ENCODE measurements around the gene SPSB2.
"Not testable (repeated sequence)": the region's sequence is repeated elsewhere in the genome, so short reads cannot be mapped to it uniquely, and the experiment has no call there.

SPSB2 gene

DNA sequence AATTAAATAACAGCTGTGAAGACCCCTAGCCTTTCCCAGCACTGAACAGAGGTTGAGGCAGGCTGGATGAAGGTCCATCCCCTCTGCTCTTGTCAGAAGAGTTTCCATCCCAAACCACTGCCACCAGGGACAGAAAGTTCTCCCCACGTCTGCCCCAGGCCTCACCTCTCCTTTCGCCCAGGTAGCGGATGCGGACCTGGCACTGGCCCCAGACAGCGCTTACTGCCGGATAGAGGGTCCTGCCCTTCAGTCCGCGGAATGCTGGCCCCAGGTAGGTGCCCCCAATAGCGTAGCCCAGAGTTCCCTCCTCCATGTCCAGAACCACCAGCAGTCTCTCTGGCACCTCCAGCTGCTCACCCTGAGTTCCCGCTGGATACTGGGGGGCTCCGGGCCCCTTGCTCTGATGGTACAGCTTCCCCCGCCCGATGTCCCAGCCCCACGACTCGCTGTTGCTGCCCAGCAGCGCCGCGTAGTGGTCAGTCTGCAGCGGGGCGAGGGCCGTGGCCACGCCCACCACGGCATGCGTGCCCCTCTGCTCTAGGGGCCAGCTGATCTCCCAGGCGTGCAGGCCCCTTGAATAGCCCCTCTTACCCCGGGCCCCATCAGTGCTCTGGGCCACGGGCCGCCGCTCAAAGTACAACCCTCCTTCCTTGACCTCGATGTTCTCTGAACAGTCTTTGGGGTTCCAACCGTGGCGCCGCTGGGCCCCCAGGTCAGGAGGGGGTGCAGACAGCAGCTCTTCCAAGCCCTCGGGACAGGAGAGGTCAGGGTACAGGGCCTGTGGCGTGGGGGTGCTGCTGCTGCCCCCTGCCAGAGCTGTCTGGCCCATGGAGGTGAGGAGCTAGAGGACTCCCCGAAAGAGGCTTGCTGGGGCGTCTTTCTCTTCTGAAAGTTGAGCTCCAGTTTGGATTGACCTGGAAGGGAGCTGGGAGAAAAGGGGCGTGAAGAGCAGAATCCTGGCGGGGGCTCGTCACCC lies 742 bp downstream of the SPSB2 start:
- ATAC-seq (ENCODE audit: insufficient read depth, low read depth): peak; percentile 49
- H3K27ac ChIP-seq (ENCODE audit: low read length): peak overlapping the region; percentile 80
- H3K79me2 ChIP-seq (ENCODE audit: insufficient read depth, low read length): peaks cover 51% of the 10 kb centered on the region
- TF ChIP-seq EZH2 (IDR thresholded peaks at IDR 0.05; ENCODE audit: borderline replicate concordance, low read depth, low read length, severe bottlenecking): no peak
- TF ChIP-seq, protein P1, sequence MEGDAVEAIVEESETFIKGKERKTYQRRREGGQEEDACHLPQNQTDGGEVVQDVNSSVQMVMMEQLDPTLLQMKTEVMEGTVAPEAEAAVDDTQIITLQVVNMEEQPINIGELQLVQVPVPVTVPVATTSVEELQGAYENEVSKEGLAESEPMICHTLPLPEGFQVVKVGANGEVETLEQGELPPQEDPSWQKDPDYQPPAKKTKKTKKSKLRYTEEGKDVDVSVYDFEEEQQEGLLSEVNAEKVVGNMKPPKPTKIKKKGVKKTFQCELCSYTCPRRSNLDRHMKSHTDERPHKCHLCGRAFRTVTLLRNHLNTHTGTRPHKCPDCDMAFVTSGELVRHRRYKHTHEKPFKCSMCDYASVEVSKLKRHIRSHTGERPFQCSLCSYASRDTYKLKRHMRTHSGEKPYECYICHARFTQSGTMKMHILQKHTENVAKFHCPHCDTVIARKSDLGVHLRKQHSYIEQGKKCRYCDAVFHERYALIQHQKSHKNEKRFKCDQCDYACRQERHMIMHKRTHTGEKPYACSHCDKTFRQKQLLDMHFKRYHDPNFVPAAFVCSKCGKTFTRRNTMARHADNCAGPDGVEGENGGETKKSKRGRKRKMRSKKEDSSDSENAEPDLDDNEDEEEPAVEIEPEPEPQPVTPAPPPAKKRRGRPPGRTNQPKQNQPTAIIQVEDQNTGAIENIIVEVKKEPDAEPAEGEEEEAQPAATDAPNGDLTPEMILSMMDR (IDR thresholded peaks at IDR 0.05; ENCODE audit: borderline replicate concordance, extremely low read depth, low read length, poor library complexity, severe bottlenecking): peak; percentile 98
- peaks cover 61% of the 10 kb centered on the region for H3K4me1 ChIP-seq (ENCODE audit: insufficient read depth, low read length)
- peaks cover 45% of the 10 kb centered on the region for H4K20me1 ChIP-seq (ENCODE audit: insufficient read depth, low read length)
- H3K9me3 ChIP-seq (ENCODE audit: insufficient read depth, low read length, severe bottlenecking): no peaks in the 10 kb centered on the region
- no peaks in the 10 kb centered on the region for H3K27me3 ChIP-seq (ENCODE audit: insufficient read depth, low read length, poor library complexity)
- H3K9ac ChIP-seq (ENCODE audit: low read depth, low read length): peak overlapping the region; percentile 89
- DNase-seq: peak; percentile 88
- peak overlapping the region; percentile 87 to 95 for H3K4me3 ChIP-seq (ENCODE audit: low read depth in 1 of 2, low read length in 2 of 2)
- peak overlapping the region; percentile 68 for H2AFZ ChIP-seq (ENCODE audit: low read depth, low read length)
- peak overlapping the region; percentile 99 for H3K4me2 ChIP-seq (ENCODE audit: insufficient read depth, low read length)
- peaks cover 60% of the 10 kb centered on the region for H3K36me3 ChIP-seq (ENCODE audit: insufficient read depth, low read length)

DNA sequence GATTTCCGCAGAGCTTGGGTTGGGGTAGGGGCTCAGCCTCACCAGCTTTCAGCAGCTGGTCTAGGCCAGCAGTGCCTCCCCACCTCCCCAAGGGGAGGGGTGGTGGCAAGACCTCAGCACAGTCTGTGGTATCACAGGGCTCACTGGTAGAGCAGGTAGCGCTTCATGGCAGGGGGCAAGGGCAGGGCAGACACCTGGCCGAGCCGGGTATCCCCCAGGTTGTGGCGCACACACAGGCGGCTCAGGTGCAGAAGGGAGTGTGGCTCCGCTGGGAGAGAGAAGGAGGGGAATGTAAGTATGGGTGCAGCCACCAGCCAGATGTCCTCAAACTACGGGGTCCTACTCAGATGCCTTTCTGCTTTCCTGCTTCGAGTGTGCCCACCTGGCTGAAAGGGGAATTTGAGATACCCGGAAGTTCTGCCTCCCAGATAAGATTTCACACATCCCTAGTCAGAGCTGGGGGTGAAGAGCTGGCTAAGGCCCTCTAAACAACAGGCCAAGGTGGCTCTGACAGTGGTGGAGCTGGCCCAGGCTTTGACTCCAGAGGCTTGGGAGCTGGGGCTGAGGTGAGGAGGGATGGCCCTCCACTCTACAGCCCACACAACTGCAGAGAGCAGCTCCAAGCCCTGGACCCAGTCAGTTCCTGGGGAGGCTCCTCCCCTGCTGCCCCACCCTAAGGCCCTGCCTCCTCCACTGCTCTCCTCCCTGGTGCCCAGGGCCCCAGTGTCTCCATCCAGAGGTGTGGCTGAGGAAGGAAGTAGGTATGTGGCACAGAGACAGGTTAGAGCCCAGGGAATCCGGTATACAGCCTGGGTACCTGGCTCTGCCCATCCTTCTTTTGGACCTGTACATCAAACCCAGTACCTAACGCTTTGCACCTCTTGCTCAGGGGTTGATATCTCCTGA lies 1.8 kb downstream of the SPSB2 start:
- peak overlapping the region in 1 of 2 experiments; percentile 95; a peak in 2 of 4 replicates for H3K4me3 ChIP-seq (ENCODE audit: low read depth in 1 of 2, low read length in 2 of 2)

DNA sequence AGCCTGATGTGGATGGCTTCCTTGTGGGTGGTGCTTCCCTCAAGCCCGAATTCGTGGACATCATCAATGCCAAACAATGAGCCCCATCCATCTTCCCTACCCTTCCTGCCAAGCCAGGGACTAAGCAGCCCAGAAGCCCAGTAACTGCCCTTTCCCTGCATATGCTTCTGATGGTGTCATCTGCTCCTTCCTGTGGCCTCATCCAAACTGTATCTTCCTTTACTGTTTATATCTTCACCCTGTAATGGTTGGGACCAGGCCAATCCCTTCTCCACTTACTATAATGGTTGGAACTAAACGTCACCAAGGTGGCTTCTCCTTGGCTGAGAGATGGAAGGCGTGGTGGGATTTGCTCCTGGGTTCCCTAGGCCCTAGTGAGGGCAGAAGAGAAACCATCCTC lies 2.8 kb downstream of the SPSB2 start:
- Histone ChIP-seq H3K36me3 (ENCODE audit: insufficient read depth, low read length) (peaks cover 61% of the 10 kb centered on the region), H3K9ac (ENCODE audit: low read depth, low read length) (peak overlapping the region; percentile 80; the same call in 1 of the 2 replicates), H3K4me1 (ENCODE audit: insufficient read depth, low read length) (peaks cover 71% of the 10 kb centered on the region), H3K4me2 (ENCODE audit: insufficient read depth, low read length) (peak overlapping the region; percentile 99), H4K20me1 (ENCODE audit: insufficient read depth, low read length) (peaks cover 49% of the 10 kb centered on the region), H3K79me2 (ENCODE audit: insufficient read depth, low read length) (peaks cover 52% of the 10 kb centered on the region)
- H2AFZ ChIP-seq (ENCODE audit: low read depth, low read length); ATAC-seq (ENCODE audit: insufficient read depth, low read depth); H3K27me3 ChIP-seq (ENCODE audit: insufficient read depth, low read length, poor library complexity); H3K4me3 ChIP-seq (ENCODE audit: low read depth in 1 of 2, low read length in 2 of 2); DNase-seq; H3K9me3 ChIP-seq (ENCODE audit: insufficient read depth, low read length, severe bottlenecking); H3K27ac ChIP-seq (ENCODE audit: low read length): not testable (repeated sequence)

More for the DNA sequence above, 1.8 kb downstream of the SPSB2 start:
- Histone ChIP-seq H3K36me3 (ENCODE audit: insufficient read depth, low read length) (peaks cover 57% of the 10 kb centered on the region), H3K27ac (ENCODE audit: low read length) (peak overlapping the region; percentile 80), H3K4me2 (ENCODE audit: insufficient read depth, low read length) (peak overlapping the region; percentile 99), H3K9ac (ENCODE audit: low read depth, low read length) (peak overlapping the region; percentile 89), H3K4me1 (ENCODE audit: insufficient read depth, low read length) (peaks cover 70% of the 10 kb centered on the region), H4K20me1 (ENCODE audit: insufficient read depth, low read length) (peaks cover 49% of the 10 kb centered on the region), H2AFZ (ENCODE audit: low read depth, low read length) (no peak overlapping the region), H3K9me3 (ENCODE audit: insufficient read depth, low read length, severe bottlenecking) (no peaks in the 10 kb centered on the region), H3K79me2 (ENCODE audit: insufficient read depth, low read length) (peaks cover 52% of the 10 kb centered on the region), H3K27me3 (ENCODE audit: insufficient read depth, low read length, poor library complexity) (no peaks in the 10 kb centered on the region)
- TF ChIP-seq EZH2 (IDR thresholded peaks at IDR 0.05; ENCODE audit: borderline replicate concordance, low read depth, low read length, severe bottlenecking): no peak
- TF ChIP-seq, protein P1 (IDR thresholded peaks at IDR 0.05; ENCODE audit: borderline replicate concordance, extremely low read depth, low read length, poor library complexity, severe bottlenecking): no peak
- no peak for ATAC-seq (ENCODE audit: insufficient read depth, low read depth)
- peak; percentile 34 for DNase-seq

All from DND-41 (cell line).